DND-41 (cell line): ENCODE data around the gene IVNS1ABP.
"Not testable (repeated sequence)": the region's sequence is repeated elsewhere in the genome, so short reads cannot be mapped to it uniquely, and the experiment has no call there.

ENCODE experiments used
- CTCF ChIP-seq: IDR thresholded peaks from 2 replicates; pipeline ENCODE4 v1.5.1; 2012; ENCODE audit warnings: borderline replicate concordance, low read length, moderate library complexity, mild to moderate bottlenecking; ENCODE audit not compliant: poor library complexity, severe bottlenecking; ENCODE audit errors: extremely low read depth
- EZH2 ChIP-seq: IDR thresholded peaks from 3 replicates; pipeline ENCODE4 v1.6.1; 2012; ENCODE audit warnings: borderline replicate concordance, low read depth, mild to moderate bottlenecking, moderate library complexity, low read length, inconsistent platforms; ENCODE audit not compliant: severe bottlenecking

DNA sequence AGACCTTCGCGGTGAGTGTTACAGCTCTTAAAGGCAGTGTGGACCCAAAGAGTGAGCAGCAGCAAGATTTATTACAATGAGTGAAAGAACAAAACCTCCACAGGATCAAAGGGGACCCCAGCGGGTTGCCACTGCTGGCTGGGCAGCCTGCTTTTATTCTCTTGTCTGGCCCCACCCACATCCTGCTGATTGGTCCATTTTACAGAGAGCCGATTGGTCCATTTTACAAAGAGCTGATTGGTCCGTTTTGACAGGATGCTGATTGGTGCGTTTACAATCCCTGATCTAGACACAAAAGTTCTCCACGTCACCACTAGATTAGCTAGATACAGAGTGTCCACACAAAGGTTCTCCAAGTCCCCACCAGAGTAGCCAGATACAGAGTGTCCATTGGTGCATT is 4.1 kb upstream of the IVNS1ABP start:
- TF ChIP-seq CTCF, EZH2: not testable (repeated sequence)
